ENCODE results near the gene RBM39. TPM values are rescaled to one million over a fixed set of nuclear protein-coding genes. Genes with fewer than 3 reads are reported as not detected.

Gene RBM39
- total and polyA plus RNA-seq, 2 of the 13 experiments (the other 11 are each of a cell fraction or from before 2014, with no cell fraction given) = 788 to 920 TPM

GRCh38 chr20:35702051-35702823, 39.8 kb downstream of the RBM39 start (continued):
- TF ChIP-seq MIXL1 (CRISPR knock-in tag; IDR thresholded peaks at IDR 0.05) (no peak), ATF2 (CRISPR knock-in tag; IDR thresholded peaks at IDR 0.05) (no peak; the same call in 1 of the 2 replicates), ARNTL (CRISPR knock-in tag; IDR thresholded peaks at IDR 0.05) (no peak), ISX (CRISPR knock-in tag; conservative IDR thresholded peaks at IDR 0.05) (0 out of 2 replicates have a peak, but pooled peaks have one; percentile 20), ATF4 (CRISPR knock-in tag; IDR thresholded peaks at IDR 0.05) (no peak), NONO (IDR thresholded peaks at IDR 0.05) (no peak), NONO (CRISPR knock-in tag; conservative IDR thresholded peaks at IDR 0.05) (peak; percentile 50; the same call in 1 of the 2 replicates), EZH2 (conservative IDR thresholded peaks at IDR 0.05; ENCODE audit: low read depth, low read length) (no peak), GPN1 (CRISPR knock-in tag; IDR thresholded peaks at IDR 0.05; ENCODE audit: borderline replicate concordance) (no peak), REL (CRISPR knock-in tag; conservative IDR thresholded peaks at IDR 0.05) (no peak), RFX1 (IDR thresholded peaks at IDR 0.05) (no peak), ZNF263 (CRISPR knock-in tag; IDR thresholded peaks at IDR 0.05) (no peak), ZNF598 (CRISPR knock-in tag; IDR thresholded peaks at IDR 0.05; ENCODE audit: borderline replicate concordance) (no peak), ZNF883 (CRISPR knock-in tag; IDR thresholded peaks at IDR 0.05; ENCODE audit: not compliant biosample characterization) (no peak), ZNF83 (CRISPR knock-in tag; IDR thresholded peaks at IDR 0.05; ENCODE audit: borderline replicate concordance) (no peak), ZNF274 (CRISPR knock-in tag; IDR thresholded peaks at IDR 0.05) (no peak), ZNF605 (CRISPR knock-in tag; IDR thresholded peaks at IDR 0.05) (peak; percentile 74), ZNF780A (CRISPR knock-in tag; IDR thresholded peaks at IDR 0.05) (no peak), ZNF557 (CRISPR knock-in tag; IDR thresholded peaks at IDR 0.05) (no peak), PCBP2 (optimal IDR thresholded peaks at IDR 0.05; ENCODE audit: low read depth, low read length, poor library complexity, severe bottlenecking) (no peak), BCL6 (CRISPR knock-in tag; IDR thresholded peaks at IDR 0.05) (peak; percentile 45; the same call in 1 of the 2 replicates), HINFP (CRISPR knock-in tag; IDR thresholded peaks at IDR 0.05; ENCODE audit: low read depth) (no peak), ZNF776 (CRISPR knock-in tag; IDR thresholded peaks at IDR 0.05) (no peak)
